Stimulated activated CD4-positive, alpha-beta T cell treated with anti-CD3 and anti-CD28 coated beads, Interleukin-15, amount 100 ng/mL, for 48 hours (primary cell): ENCODE data around the gene NDUFA5.

Source experiments
- DNase-seq, 2 donors: peaks; one replicate each; pipeline ENCODE4 v3.0.0-alpha.2; 2020; ENCODE audit warnings: low read depth in 2 of 2

NDUFA5 gene

GRCh38 chr7:123505221-123505620 lies 52.4 kb downstream of the NDUFA5 start:
- no peak for DNase-seq

GRCh38 chr7:123502201-123502600 lies 55.4 kb downstream of the NDUFA5 start:
- no peak for DNase-seq

DNA sequence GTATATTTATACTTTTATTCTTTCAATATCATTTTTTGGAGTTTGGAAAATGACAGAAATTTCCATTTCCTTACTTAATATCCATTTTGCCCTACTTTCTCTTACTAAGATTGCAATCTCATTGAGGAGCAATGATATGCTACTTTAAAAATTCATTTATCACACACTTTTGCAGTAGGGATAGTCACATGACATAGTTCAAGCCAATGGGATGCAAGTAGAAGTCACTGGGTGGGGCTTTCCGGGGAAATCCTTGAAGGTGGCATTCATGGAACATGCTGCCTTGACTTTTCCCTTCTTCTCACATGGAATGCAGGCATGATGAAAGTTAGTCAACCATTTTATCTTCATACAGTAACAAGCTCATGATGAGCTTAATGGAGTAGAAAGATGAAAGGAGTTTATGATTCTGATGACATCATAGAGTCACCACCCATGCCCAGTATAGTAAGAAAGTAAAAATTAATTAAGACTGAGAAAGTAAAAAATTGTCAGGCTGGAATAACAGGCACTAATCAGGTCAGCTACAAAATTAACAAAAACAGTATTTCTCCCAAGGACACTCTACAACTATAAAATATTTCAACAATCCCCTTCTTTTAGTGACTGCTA lies 56.6 kb downstream of the NDUFA5 start:
- DNase-seq: no peak

DNA sequence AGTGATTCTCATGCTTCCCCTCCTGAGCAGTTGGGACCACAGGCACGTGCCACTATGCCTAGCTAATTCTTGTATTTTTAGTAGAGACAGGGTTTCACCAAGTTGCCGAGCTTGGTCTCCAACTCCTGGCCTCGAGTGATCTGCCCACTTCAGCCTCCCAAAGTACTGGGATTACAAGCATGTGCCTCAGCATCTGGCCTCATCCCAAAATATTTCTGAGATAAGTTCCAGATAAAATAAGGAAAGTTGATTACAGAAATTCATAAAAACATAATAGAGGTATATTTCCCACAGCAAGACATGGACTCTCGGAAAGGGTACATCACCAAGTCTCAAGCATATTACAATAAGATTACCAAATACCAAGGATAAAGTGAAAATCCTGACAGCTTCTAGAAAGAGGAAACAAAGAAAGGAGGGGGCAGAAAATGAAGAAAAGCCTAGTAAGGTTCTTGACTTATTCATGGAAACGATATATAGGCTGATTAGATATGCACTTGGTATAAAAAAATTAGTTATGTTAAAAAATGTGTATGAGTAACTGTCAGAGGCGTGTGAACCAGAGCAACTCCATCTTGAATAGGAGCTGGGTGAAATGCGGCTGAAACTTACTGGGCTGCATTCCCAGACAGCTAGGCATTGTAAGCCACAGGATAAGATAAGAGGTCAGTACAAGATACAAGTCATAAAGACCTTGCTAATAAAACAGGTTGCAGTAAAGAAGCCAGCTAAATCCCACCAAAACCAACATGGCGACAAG lies 58.2 kb downstream of the NDUFA5 start:
- no peak for DNase-seq

- no peak for DNase-seq
Observed at GRCh38 chr7:123498601-123499000, 59.0 kb downstream of the NDUFA5 start.

GRCh38 chr7:123498031-123498430 lies 59.6 kb downstream of the NDUFA5 start:
- DNase-seq: no peak

GRCh38 chr7:123494193-123494796 lies 63.3 kb downstream of the NDUFA5 start:
- DNase-seq: peak in 1 of 2 donors; percentile 7

DNA sequence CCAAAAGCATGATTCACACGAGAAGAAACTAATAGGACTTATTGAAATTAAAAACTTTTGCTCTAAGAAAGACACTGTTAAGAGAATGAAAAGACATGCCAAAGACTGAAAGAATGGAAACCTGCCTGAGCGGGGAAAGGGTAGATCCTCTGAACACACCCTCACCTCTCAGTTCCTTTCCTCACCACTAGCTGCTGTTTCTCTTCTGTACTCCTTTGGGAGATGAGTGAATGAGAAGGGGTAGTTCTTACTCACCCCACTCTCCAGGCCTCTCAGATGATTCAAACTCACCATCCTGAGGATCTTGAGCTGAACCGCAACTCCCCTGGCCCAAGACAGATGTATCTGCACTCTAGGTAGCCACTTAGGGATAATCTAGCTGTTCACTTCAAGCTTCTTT lies 65.1 kb downstream of the NDUFA5 start:
- no peak for DNase-seq
